Esophagus (tissue), 2 donors: ENCODE measurements around the gene KRT79. TPM values are rescaled to one million over a fixed set of nuclear protein-coding genes. Genes with fewer than 3 reads are reported as not detected.
A peak's percentile ranks its signal among the peaks of the same experiment; 100 is the strongest.

ENCODE experiments used
- H3K27ac ChIP-seq, 2 donors: one replicate each; pipeline ENCODE4 v1.5.1; 2013; ENCODE audit warnings: low read depth in 2 of 2, mild to moderate bottlenecking in 2 of 2, inconsistent platforms in 1 of 2, low read length in 1 of 2, moderate library complexity in 1 of 2
- H3K27me3 ChIP-seq, 2 donors: one replicate each; pipeline ENCODE4 v1.6.1; 2013; ENCODE audit warnings: low read length in 2 of 2, control low read depth in 1 of 2, mild to moderate bottlenecking in 1 of 2; ENCODE audit not compliant: insufficient read depth in 2 of 2, control insufficient read depth in 1 of 2
- H3K36me3 ChIP-seq, 2 donors: one replicate each; pipeline ENCODE4 v1.6.1; 2013; ENCODE audit warnings: low read length in 1 of 2; ENCODE audit not compliant: control insufficient read depth in 2 of 2, insufficient read depth in 2 of 2
- H3K4me1 ChIP-seq, 2 donors: one replicate each; pipeline ENCODE4 v1.6.1; 2013; ENCODE audit warnings: low read length in 1 of 2; ENCODE audit not compliant: control insufficient read depth in 2 of 2, insufficient read depth in 2 of 2
- H3K4me3 ChIP-seq, 2 donors: one replicate each; pipeline ENCODE4 v1.5.1; 2013; ENCODE audit warnings: low read length in 2 of 2, mild to moderate bottlenecking in 2 of 2, low read depth in 1 of 2, moderate library complexity in 1 of 2
- H3K9me3 ChIP-seq, 2 donors: one replicate each; pipeline ENCODE4 v1.6.1; 2013; ENCODE audit warnings: mild to moderate bottlenecking in 2 of 2, low read depth in 1 of 2, low read length in 1 of 2, moderate library complexity in 1 of 2; ENCODE audit not compliant: control insufficient read depth in 2 of 2, insufficient read depth in 1 of 2
- WGBS, 2 donors: extraction: QIAGEN DNeasy Blood & Tissue Kit; methylation state at CpG; one replicate each; pipeline ENCODE4 v1.1.7; 2013; 5-methylcytosine and 5-hydroxymethylcytosine counted together
- polyA plus RNA-seq, 2 donors: library from polyadenylated mRNA; stranded (reverse); fragments of 200-250 nt; gene quantifications; one replicate each; pipeline ENCODE4 v1.2.3, GENCODE V29; 2013
- donor health status: healthy with polysubstance abuse.
- donor health status: Bipolar disorder and iron deficiency.

The KRT79 gene
- polyA plus RNA-seq, 2 donors, result 0.75 to 1.8 TPM

- no peaks in the 10 kb centered on the region for H3K4me1 ChIP-seq
- no peaks in the 10 kb centered on the region for H3K27me3 ChIP-seq
- H3K27ac ChIP-seq, result peak overlapping the region; percentile 19 to 52
- no peaks in the 10 kb centered on the region for H3K9me3 ChIP-seq
- 82 to 86% methylated on average over 9 of the region's 9 CpGs for WGBS, 2 donors
- H3K4me3 ChIP-seq, result no peak overlapping the region
- no peaks in the 10 kb centered on the region for H3K36me3 ChIP-seq
These were observed 2.6 kb upstream of the KRT79 start for GRCh38 chr12:52836491-52837412.

DNA sequence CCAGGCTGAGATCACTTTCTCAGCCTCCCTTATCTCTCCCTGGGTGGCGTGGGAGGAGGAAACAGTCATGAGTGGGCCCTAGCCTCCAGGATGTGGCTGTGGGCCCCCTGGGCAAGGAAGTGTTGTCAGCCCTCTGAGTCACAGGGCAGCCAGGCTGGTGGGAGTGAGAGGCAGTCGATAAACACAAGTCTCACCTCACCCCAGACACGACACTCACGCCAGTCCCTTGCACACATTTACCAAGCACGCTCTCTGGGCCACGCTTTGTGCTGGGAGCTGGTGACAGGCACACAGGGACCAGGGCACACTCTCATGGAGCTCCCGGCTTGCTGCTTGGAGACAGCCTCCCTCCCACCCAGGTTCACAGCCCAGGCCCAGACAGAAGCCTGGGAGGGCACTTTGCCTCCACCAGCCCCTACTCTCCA, 1.9 kb upstream of the KRT79 start:
- no peak overlapping the region for H3K4me3 ChIP-seq
- H3K27me3 ChIP-seq, result no peaks in the 10 kb centered on the region
- no peaks in the 10 kb centered on the region for H3K9me3 ChIP-seq
- no peaks in the 10 kb centered on the region for H3K4me1 ChIP-seq
- H3K27ac ChIP-seq, result peak overlapping the region in 1 of 2 donors; percentile 40
- H3K36me3 ChIP-seq, result no peaks in the 10 kb centered on the region
- WGBS, 2 donors, result 75 to 80% methylated on average over 7 of the region's 7 CpGs

DNA sequence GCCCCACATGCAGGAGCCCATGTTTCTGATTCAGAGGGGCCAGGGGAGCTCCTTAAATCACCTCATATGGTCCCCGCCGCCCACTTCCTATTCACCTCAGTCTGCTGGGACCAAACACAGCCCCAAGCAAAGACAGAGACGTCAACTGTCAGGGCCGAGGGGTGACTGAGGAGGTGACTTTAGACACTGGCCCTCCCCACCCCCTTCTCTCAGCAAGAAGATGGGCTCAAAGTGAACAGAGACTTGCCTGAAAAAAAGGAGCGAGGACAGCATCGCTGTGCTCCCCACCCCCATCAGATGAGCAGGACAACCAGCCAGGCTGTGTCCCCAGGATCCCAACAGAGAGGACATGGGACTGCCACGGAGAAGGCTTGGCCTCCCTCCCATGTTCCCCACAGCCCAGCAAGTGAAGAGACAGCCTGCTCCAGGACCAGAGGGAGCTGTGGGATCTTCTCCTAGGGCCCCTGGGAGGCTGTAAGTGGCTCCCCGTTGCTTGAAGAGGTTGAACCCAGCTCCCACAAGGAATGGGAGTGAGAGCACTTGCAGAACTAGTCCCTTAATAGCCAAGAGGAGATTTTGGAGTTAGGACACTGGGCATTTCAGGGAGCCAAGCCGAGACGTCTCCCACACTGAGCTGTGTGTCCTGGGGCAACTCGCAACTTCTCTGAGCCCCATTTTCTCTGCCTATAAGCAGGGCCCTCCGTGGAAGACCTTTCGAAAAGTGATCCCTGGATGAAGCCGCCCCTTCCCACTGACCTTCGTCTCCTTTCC, 1.3 kb upstream of the KRT79 start:
- WGBS, 2 donors, result 84 to 88% methylated on average over 15 of the region's 15 CpGs
- Histone ChIP-seq H3K36me3 (no peaks in the 10 kb centered on the region), H3K27me3 (no peaks in the 10 kb centered on the region), H3K4me3 (no peak overlapping the region), H3K4me1 (no peaks in the 10 kb centered on the region), H3K27ac (no peak overlapping the region), H3K9me3 (no peaks in the 10 kb centered on the region)

GRCh38 chr12:52834727-52835001, 553 bp upstream of the KRT79 start:
- no peaks in the 10 kb centered on the region for H3K27me3 ChIP-seq
- no peaks in the 10 kb centered on the region for H3K9me3 ChIP-seq
- H3K4me1 ChIP-seq, result no peaks in the 10 kb centered on the region
- no peak overlapping the region for H3K4me3 ChIP-seq
- H3K27ac ChIP-seq, result no peak overlapping the region
- H3K36me3 ChIP-seq, result no peaks in the 10 kb centered on the region
- 66 to 69% methylated on average over 4 of the region's 4 CpGs for WGBS, 2 donors

GRCh38 chr12:52832985-52833905, 866 bp downstream of the KRT79 start:
- no peaks in the 10 kb centered on the region for H3K9me3 ChIP-seq
- WGBS, 2 donors, result 88 to 92% methylated on average over 20 of the region's 20 CpGs
- H3K27ac ChIP-seq, result no peak overlapping the region
- H3K36me3 ChIP-seq, result no peaks in the 10 kb centered on the region
- H3K27me3 ChIP-seq, result no peaks in the 10 kb centered on the region
- no peaks in the 10 kb centered on the region for H3K4me1 ChIP-seq
- H3K4me3 ChIP-seq, result no peak overlapping the region

DNA sequence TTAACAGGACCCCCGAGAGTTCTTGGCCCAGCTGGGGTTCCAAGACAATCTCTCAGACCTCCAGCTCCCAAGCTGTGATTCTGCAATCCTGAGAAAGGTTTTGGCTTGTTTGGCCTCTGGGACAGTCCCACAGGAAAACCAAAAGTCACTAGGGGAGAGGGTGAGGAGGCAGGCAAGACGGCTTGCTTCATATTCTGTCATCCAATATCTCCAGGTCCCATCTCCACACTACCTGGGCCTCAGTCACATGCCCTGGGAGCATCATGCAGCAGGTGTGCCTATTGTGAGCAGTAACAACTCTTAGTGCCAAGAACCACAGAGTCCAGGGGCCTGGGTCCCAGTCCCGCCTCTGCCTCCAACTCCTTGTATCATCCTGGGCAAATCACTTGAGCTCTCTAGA, 1.7 kb downstream of the KRT79 start:
- no peak overlapping the region for H3K27ac ChIP-seq
- no peaks in the 10 kb centered on the region for H3K36me3 ChIP-seq
- H3K4me3 ChIP-seq, result no peak overlapping the region
- H3K27me3 ChIP-seq, result no peaks in the 10 kb centered on the region
- H3K9me3 ChIP-seq, result no peaks in the 10 kb centered on the region
- 79% methylated on average over 3 of the region's 3 CpGs for WGBS, 2 donors
- H3K4me1 ChIP-seq, result no peaks in the 10 kb centered on the region

DNA sequence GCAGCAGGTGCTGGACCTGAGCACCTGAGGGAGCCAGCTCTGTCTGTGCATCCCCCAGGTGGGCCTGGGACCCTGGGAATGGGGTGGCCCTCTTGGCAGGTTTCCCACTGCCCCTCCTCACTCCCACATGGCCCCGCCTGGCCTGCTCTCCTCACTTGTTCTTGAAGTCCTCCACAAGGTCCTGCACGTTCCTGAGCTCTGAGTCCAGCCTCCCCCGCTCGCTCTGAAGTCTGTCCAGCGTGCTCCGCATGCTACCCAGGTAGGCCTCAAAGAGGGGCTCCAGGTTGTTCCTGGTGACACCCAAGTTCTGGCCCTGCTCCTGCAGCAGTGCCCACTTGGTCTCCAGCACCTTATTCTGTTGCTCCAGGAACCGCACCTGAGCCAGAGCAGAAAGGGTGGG, 2.9 kb downstream of the KRT79 start:
- H3K4me1 ChIP-seq, result no peaks in the 10 kb centered on the region
- H3K4me3 ChIP-seq, result no peak overlapping the region
- no peak overlapping the region for H3K27ac ChIP-seq
- H3K27me3 ChIP-seq, result no peaks in the 10 kb centered on the region
- 87 to 91% methylated on average over 7 of the region's 7 CpGs for WGBS, 2 donors
- no peaks in the 10 kb centered on the region for H3K36me3 ChIP-seq
- H3K9me3 ChIP-seq, result no peaks in the 10 kb centered on the region

DNA sequence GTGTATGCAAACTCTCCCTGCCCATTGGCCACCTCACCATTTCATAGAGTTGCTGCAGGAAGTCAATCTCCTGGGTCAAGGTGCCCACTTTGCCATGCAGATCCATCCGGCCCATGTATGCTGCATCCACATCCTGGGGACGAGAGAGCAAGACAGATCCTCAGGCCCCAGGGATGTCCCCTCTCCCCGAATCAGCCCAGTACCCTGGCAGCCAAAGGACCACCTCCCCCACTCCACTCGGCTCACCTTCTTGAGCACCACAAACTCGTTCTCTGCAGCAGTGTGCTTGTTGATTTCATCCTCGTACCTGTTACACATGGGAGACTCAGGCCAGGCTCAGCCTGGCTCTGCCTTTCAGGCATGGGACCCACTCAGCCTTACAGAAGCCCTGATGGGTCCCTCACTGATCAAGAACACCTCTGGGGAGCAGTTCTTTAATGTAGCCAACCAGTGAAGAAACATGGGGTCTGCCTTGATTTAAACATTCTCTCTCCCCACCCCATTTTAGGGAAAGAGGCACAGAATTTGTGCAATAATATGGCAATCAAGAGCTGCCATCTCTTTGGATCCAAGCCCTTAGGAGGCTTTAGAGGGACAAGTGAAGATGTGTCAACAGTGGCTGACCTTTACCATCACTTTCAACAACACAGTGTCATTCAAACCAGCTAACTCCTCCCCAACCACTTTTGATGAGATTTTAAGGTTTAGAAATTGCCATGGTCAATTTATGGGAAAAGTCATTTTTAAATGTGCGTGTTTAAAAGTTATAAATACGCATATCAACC, 3.9 kb downstream of the KRT79 start:
- H3K4me3 ChIP-seq, result no peak overlapping the region
- H3K27ac ChIP-seq, result no peak overlapping the region
- no peaks in the 10 kb centered on the region for H3K27me3 ChIP-seq
- no peaks in the 10 kb centered on the region for H3K9me3 ChIP-seq
- H3K36me3 ChIP-seq, result no peaks in the 10 kb centered on the region
- WGBS, 2 donors, result 77 to 86% methylated on average over 8 of the region's 8 CpGs
- no peaks in the 10 kb centered on the region for H3K4me1 ChIP-seq

- no peak overlapping the region for H3K27ac ChIP-seq
- H3K4me3 ChIP-seq, result no peak overlapping the region
- H3K4me1 ChIP-seq, result no peaks in the 10 kb centered on the region
- H3K27me3 ChIP-seq, result no peaks in the 10 kb centered on the region
- no peaks in the 10 kb centered on the region for H3K36me3 ChIP-seq
- 33 to 43% methylated on average over 2 of the region's 2 CpGs for WGBS, 2 donors
- H3K9me3 ChIP-seq, result no peaks in the 10 kb centered on the region
These were observed 5.5 kb downstream of the KRT79 start for GRCh38 chr12:52828591-52829021.
